GM19193 (cell line): ENCODE data around the gene NME8.

ENCODE experiments used
- POLR2A ChIP-seq: IDR thresholded peaks from 4 replicates; pipeline ENCODE4 v1.6.1; 2011; ENCODE audit not compliant: insufficient read depth, insufficient read length; ENCODE audit errors: extremely low read depth

The NME8 gene

GRCh38 chr7:37947941-37948210 is 99.5 kb downstream of the NME8 start:
- TF ChIP-seq POLR2A: no peak
